Vagina (tissue), 2 donors: ENCODE measurements around the gene MIOX. TPM values are rescaled to one million over a fixed set of nuclear protein-coding genes. Genes with fewer than 3 reads are reported as not detected.

ENCODE experiments used
- DNase-seq, 2 donors: peaks; one replicate each; pipeline ENCODE4 v3.0.0-alpha.2; 2017; ENCODE audit errors: extremely low spot score in 2 of 2
- H3K27ac ChIP-seq: fragments of 200-600 bp; sonication (generic); one replicate; pipeline ENCODE4 v1.5.1; 2019
- H3K27me3 ChIP-seq: fragments of 200-600 bp; sonication (generic); one replicate; pipeline ENCODE4 v1.5.1; 2019
- H3K36me3 ChIP-seq, 2 donors: fragments of 200-600 bp; sonication (generic); one replicate each; pipeline ENCODE4 v1.5.1; 2017 to 2019
- H3K4me1 ChIP-seq: fragments of 200-600 bp; sonication (generic); one replicate; pipeline ENCODE4 v1.5.1; 2019
- H3K4me3 ChIP-seq, 2 donors: fragments of 200-600 bp; sonication (generic); 1 replicate in 1 of 2; 2 replicates in 1 of 2; pipeline ENCODE4 v1.5.1; 2016 to 2019
- H3K9me3 ChIP-seq: fragments of 200-600 bp; sonication (generic); one replicate; pipeline ENCODE4 v1.5.1; 2019
- CTCF ChIP-seq, 3 experiments: fragments of 450-650 bp in 2 of 3; fragments of 200-600 bp in 1 of 3; sonication (generic) in 1 of 3; IDR thresholded peaks; one replicate each; pipeline ENCODE4 v1.5.1; 2017 to 2019; ENCODE audit warnings: antibody characterized with exemption in 3 of 3, mild to moderate bottlenecking in 2 of 3, moderate library complexity in 2 of 3
- POLR2A ChIP-seq, 2 donors: fragments of 450-650 bp; IDR thresholded peaks; one replicate each; pipeline ENCODE4 v1.6.1; 2017; ENCODE audit warnings: antibody characterized with exemption in 2 of 2, mild to moderate bottlenecking in 2 of 2, moderate library complexity in 2 of 2
- POLR2AphosphoS5 ChIP-seq, 2 donors: sonication (generic); formaldehyde crosslinking; IDR thresholded peaks; one replicate each; pipeline ENCODE4 v1.9.0; 2017; ENCODE audit warnings: antibody characterized with exemption in 2 of 2, mild to moderate bottlenecking in 2 of 2, low read depth in 1 of 2; ENCODE audit not compliant: insufficient read depth in 1 of 2
- intact Hi-C: fragments of 100-400 bp; cut with DNase I; formaldehyde crosslinking; loops from one replicate; pipeline ENCODE4 v1.15.1; 2023
- total RNA-seq: library from RNA; depleted of rRNA; stranded (reverse); fragments of >200 nt; gene quantifications from one replicate; pipeline ENCODE4 v1.2.3, GENCODE V29; 2016

Gene MIOX
- total RNA-seq = not detected

GRCh38 chr22:50486561-50487289 lies at the start of gene MIOX:
TSS of gene MIOX (plus strand) at chr22:50486859. CDS start at chr22:50486898, 39 bp downstream.
- H3K27me3 ChIP-seq = peaks cover 11% of the 10 kb centered on the region
- H3K27ac ChIP-seq = no peak within 1 kb of the TSS
- H3K9me3 ChIP-seq = no peaks in the 10 kb centered on the region
- intact Hi-C loops = no loop called here
- no peak within 1 kb of the TSS for H3K4me3 ChIP-seq
- no peak for DNase-seq
- peaks cover 6% of the 10 kb centered on the region for H3K4me1 ChIP-seq
- no peaks in the 10 kb centered on the region for H3K36me3 ChIP-seq
- TF ChIP-seq POLR2AphosphoS5 (IDR thresholded peaks at IDR 0.05; ENCODE audit: insufficient read depth in 1 of 2, low read depth in 1 of 2) = no peak
- TF ChIP-seq POLR2A (IDR thresholded peaks at IDR 0.05) = no peak
- TF ChIP-seq CTCF (IDR thresholded peaks at IDR 0.05) = no peak

- TF ChIP-seq POLR2AphosphoS5 (IDR thresholded peaks at IDR 0.05; ENCODE audit: insufficient read depth in 1 of 2, low read depth in 1 of 2) (no peak), POLR2A (IDR thresholded peaks at IDR 0.05) (no peak), CTCF (IDR thresholded peaks at IDR 0.05) (no peak)
- peaks cover 0 to 69% of the 10 kb centered on the region in 2 donors for H3K36me3 ChIP-seq
- H3K27me3 ChIP-seq = no peaks in the 10 kb centered on the region
- no peaks in the 10 kb centered on the region for H3K9me3 ChIP-seq
- no peak overlapping the region for H3K27ac ChIP-seq
- no peak overlapping the region for H3K4me3 ChIP-seq
- DNase-seq = no peak
- intact Hi-C loops = no loop called here
- no peaks in the 10 kb centered on the region for H3K4me1 ChIP-seq
Measured at GRCh38 chr22:50437511-50438304, 49.0 kb upstream of the MIOX start.

GRCh38 chr22:50438305-50439275 lies 48.1 kb upstream of the MIOX start:
- H3K36me3 ChIP-seq = peaks cover 0 to 66% of the 10 kb centered on the region in 2 donors

GRCh38 chr22:50439314-50439870 lies 47.3 kb upstream of the MIOX start:
- Histone ChIP-seq H3K4me1 (peaks cover 3% of the 10 kb centered on the region), H3K9me3 (no peaks in the 10 kb centered on the region), H3K4me3 (no peak overlapping the region), H3K27ac (no peak overlapping the region), H3K27me3 (no peaks in the 10 kb centered on the region), H3K36me3 (peaks cover 0 to 66% of the 10 kb centered on the region in 2 donors)
- TF ChIP-seq POLR2AphosphoS5 (IDR thresholded peaks at IDR 0.05; ENCODE audit: insufficient read depth in 1 of 2, low read depth in 1 of 2) (no peak), CTCF (IDR thresholded peaks at IDR 0.05) (no peak), POLR2A (IDR thresholded peaks at IDR 0.05) (no peak)
- intact Hi-C loops = no loop called here
- no peak for DNase-seq

More at GRCh38 chr22:50438305-50439275, 48.1 kb upstream of the MIOX start:
- intact Hi-C loops = no loop called here
- Histone ChIP-seq H3K4me3 (no peak overlapping the region), H3K27me3 (no peaks in the 10 kb centered on the region), H3K9me3 (no peaks in the 10 kb centered on the region), H3K4me1 (no peaks in the 10 kb centered on the region), H3K27ac (no peak overlapping the region)
- no peak for DNase-seq
- TF ChIP-seq POLR2A (IDR thresholded peaks at IDR 0.05) = no peak
- no peak for TF ChIP-seq POLR2AphosphoS5 (IDR thresholded peaks at IDR 0.05; ENCODE audit: insufficient read depth in 1 of 2, low read depth in 1 of 2)
- TF ChIP-seq CTCF (IDR thresholded peaks at IDR 0.05) = no peak
